Measurements from ENCODE around the gene COL13A1. TPM values are rescaled to one million over a fixed set of nuclear protein-coding genes. Genes with fewer than 3 reads are reported as not detected.

Gene COL13A1
- total RNA-seq, 1 donor from 2014 or later, result 1.7 TPM

GRCh38 chr10:69847458-69847857 is 45.8 kb downstream of the COL13A1 start:
- DNase-seq, result no peak

GRCh38 chr10:69847883-69848282 is 46.2 kb downstream of the COL13A1 start:
- no peak for DNase-seq

- DNase-seq, result no peak
These were observed 46.7 kb downstream of the COL13A1 start for GRCh38 chr10:69848454-69848853.

GRCh38 chr10:69849825-69850224 is 48.1 kb downstream of the COL13A1 start:
- no peak for DNase-seq

- DNase-seq, result no peak
These were observed 48.7 kb downstream of the COL13A1 start for GRCh38 chr10:69850440-69850839.

GRCh38 chr10:69851306-69851705 is 49.6 kb downstream of the COL13A1 start:
- DNase-seq, result no peak

GRCh38 chr10:69853064-69853463 is 51.4 kb downstream of the COL13A1 start:
- no peak for DNase-seq

GRCh38 chr10:69854511-69855345 is 53.0 kb downstream of the COL13A1 start:
- DNase-seq, result no peak

GRCh38 chr10:69855346-69856111 is 53.8 kb downstream of the COL13A1 start:
- peak; percentile 9 for DNase-seq

- DNase-seq, result no peak
These were observed 55.0 kb downstream of the COL13A1 start for GRCh38 chr10:69856601-69857166.

- no peak for DNase-seq
These were observed 56.5 kb downstream of the COL13A1 start for GRCh38 chr10:69858201-69858600.

- DNase-seq, result no peak
These were observed 58.6 kb downstream of the COL13A1 start for GRCh38 chr10:69860271-69860670.

- DNase-seq, result no peak
These were observed 59.8 kb downstream of the COL13A1 start for GRCh38 chr10:69861251-69862240.

- DNase-seq, result no peak
These were observed 61.3 kb downstream of the COL13A1 start for GRCh38 chr10:69862882-69863530.

GRCh38 chr10:69863580-69863979 is 61.9 kb downstream of the COL13A1 start:
- DNase-seq, result no peak

GRCh38 chr10:69864321-69864720 is 62.6 kb downstream of the COL13A1 start:
- DNase-seq, result no peak

GRCh38 chr10:69865450-69865849 is 63.7 kb downstream of the COL13A1 start:
- DNase-seq, result no peak

GRCh38 chr10:69866246-69866687 is 64.6 kb downstream of the COL13A1 start:
- DNase-seq, result no peak

- no peak for DNase-seq
These were observed 65.2 kb downstream of the COL13A1 start for GRCh38 chr10:69866688-69867461.
